ENCODE results near the gene CTIF. TPM values are rescaled to one million over a fixed set of nuclear protein-coding genes. Genes with fewer than 3 reads are reported as not detected.

Gene CTIF
- total and polyA plus RNA-seq, 4 donors, result 10.6 to 26.7 (median 12.3) TPM

DNA sequence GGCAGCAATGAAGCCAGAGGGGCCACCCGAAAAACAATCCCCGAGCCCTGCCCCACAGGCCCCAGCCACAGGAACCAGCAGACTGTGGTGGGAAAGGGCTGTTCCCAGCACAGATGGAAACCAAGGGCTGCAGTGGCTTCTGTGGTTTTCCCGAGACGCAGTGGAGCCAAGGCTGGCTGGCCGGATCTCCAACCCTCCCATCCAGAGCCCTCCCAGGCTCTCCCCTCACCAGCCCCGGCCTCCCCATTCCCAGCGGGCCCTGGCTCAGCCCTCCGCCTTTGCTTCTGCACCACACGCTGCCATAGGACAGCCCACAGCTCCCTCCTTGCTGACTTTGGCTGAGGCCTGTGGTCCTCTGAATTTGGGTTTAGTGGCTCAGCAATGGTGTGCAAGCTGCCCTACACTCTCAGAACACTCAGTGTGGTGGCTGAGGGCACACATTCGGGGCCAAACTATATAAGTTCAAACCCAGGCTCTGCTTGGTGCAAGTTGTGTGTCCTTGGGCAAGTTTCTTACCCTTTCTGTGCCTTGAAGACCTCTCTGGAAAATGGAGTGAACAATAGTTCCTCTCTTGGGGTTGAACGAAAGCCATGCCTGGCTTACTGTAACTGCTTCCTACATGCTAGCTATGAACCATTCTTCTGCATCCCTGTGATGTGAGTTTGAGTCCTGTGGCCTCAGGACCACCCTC is 211.8 kb downstream of the CTIF start:
- no peaks in the 10 kb centered on the region for H3K4me1 ChIP-seq (ENCODE audit: control insufficient read depth in 4 of 4, insufficient read depth in 4 of 4, low read length in 3 of 4)
- H3K27me3 ChIP-seq (ENCODE audit: control insufficient read depth in 4 of 4, insufficient read depth in 4 of 4, low read length in 3 of 4), result no peaks in the 10 kb centered on the region
- 90% methylated on average over 11 of the region's 11 CpGs for WGBS
- no peak for TF ChIP-seq FOXA2 (IDR thresholded peaks at IDR 0.05)
- no peak for TF ChIP-seq YY1 (IDR thresholded peaks at IDR 0.05)
- TF ChIP-seq, protein P1, sequence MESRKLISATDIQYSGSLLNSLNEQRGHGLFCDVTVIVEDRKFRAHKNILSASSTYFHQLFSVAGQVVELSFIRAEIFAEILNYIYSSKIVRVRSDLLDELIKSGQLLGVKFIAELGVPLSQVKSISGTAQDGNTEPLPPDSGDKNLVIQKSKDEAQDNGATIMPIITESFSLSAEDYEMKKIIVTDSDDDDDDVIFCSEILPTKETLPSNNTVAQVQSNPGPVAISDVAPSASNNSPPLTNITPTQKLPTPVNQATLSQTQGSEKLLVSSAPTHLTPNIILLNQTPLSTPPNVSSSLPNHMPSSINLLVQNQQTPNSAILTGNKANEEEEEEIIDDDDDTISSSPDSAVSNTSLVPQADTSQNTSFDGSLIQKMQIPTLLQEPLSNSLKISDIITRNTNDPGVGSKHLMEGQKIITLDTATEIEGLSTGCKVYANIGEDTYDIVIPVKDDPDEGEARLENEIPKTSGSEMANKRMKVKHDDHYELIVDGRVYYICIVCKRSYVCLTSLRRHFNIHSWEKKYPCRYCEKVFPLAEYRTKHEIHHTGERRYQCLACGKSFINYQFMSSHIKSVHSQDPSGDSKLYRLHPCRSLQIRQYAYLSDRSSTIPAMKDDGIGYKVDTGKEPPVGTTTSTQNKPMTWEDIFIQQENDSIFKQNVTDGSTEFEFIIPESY (IDR thresholded peaks at IDR 0.05), result no peak
- TF ChIP-seq GABPA (IDR thresholded peaks at IDR 0.05 in 1 of 2, conservative IDR thresholded peaks at IDR 0.05 in 1 of 2), result no peak
- no peak for TF ChIP-seq TAF1 (conservative IDR thresholded peaks at IDR 0.05)
- TF ChIP-seq HNF4A (conservative IDR thresholded peaks at IDR 0.05), result no peak
- no peak for TF ChIP-seq RXRA (IDR thresholded peaks at IDR 0.05)
- TF ChIP-seq, protein P2, sequence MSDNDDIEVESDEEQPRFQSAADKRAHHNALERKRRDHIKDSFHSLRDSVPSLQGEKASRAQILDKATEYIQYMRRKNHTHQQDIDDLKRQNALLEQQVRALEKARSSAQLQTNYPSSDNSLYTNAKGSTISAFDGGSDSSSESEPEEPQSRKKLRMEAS (IDR thresholded peaks at IDR 0.05), result no peak
- TF ChIP-seq JUND (IDR thresholded peaks at IDR 0.05), result no peak
- TF ChIP-seq, protein P3, sequence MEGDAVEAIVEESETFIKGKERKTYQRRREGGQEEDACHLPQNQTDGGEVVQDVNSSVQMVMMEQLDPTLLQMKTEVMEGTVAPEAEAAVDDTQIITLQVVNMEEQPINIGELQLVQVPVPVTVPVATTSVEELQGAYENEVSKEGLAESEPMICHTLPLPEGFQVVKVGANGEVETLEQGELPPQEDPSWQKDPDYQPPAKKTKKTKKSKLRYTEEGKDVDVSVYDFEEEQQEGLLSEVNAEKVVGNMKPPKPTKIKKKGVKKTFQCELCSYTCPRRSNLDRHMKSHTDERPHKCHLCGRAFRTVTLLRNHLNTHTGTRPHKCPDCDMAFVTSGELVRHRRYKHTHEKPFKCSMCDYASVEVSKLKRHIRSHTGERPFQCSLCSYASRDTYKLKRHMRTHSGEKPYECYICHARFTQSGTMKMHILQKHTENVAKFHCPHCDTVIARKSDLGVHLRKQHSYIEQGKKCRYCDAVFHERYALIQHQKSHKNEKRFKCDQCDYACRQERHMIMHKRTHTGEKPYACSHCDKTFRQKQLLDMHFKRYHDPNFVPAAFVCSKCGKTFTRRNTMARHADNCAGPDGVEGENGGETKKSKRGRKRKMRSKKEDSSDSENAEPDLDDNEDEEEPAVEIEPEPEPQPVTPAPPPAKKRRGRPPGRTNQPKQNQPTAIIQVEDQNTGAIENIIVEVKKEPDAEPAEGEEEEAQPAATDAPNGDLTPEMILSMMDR (IDR thresholded peaks at IDR 0.05; ENCODE audit: low read depth, low read length, missing input control), result no peak
- no peak for TF ChIP-seq RAD21 (IDR thresholded peaks at IDR 0.05)
- no peak for TF ChIP-seq EGR1 (IDR thresholded peaks at IDR 0.05; ENCODE audit: low read depth in 2 of 2)
- TF ChIP-seq HNF4G (IDR thresholded peaks at IDR 0.05), result no peak
- TF ChIP-seq, protein P4, sequence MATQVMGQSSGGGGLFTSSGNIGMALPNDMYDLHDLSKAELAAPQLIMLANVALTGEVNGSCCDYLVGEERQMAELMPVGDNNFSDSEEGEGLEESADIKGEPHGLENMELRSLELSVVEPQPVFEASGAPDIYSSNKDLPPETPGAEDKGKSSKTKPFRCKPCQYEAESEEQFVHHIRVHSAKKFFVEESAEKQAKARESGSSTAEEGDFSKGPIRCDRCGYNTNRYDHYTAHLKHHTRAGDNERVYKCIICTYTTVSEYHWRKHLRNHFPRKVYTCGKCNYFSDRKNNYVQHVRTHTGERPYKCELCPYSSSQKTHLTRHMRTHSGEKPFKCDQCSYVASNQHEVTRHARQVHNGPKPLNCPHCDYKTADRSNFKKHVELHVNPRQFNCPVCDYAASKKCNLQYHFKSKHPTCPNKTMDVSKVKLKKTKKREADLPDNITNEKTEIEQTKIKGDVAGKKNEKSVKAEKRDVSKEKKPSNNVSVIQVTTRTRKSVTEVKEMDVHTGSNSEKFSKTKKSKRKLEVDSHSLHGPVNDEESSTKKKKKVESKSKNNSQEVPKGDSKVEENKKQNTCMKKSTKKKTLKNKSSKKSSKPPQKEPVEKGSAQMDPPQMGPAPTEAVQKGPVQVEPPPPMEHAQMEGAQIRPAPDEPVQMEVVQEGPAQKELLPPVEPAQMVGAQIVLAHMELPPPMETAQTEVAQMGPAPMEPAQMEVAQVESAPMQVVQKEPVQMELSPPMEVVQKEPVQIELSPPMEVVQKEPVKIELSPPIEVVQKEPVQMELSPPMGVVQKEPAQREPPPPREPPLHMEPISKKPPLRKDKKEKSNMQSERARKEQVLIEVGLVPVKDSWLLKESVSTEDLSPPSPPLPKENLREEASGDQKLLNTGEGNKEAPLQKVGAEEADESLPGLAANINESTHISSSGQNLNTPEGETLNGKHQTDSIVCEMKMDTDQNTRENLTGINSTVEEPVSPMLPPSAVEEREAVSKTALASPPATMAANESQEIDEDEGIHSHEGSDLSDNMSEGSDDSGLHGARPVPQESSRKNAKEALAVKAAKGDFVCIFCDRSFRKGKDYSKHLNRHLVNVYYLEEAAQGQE (IDR thresholded peaks at IDR 0.05), result no peak
- no peak for TF ChIP-seq NR2F2 (IDR thresholded peaks at IDR 0.05)
- H3K9ac ChIP-seq (ENCODE audit: low read depth in 1 of 2, low read length in 2 of 2), result no peak overlapping the region
- no peaks in the 10 kb centered on the region for H3K9me3 ChIP-seq (ENCODE audit: control insufficient read depth in 4 of 4, low read length in 3 of 4)
- H3K4me3 ChIP-seq (ENCODE audit: low read depth in 1 of 3, low read length in 3 of 3), result no peak overlapping the region
- peaks cover 0 to 3% (median 1%) of the 10 kb centered on the region in 4 donors for H3K36me3 ChIP-seq (ENCODE audit: control insufficient read depth in 4 of 4, insufficient read depth in 3 of 4, low read depth in 1 of 4, low read length in 3 of 4)
- no peak for DNase-seq (ENCODE audit: low spot score)
- no peak overlapping the region for H3K27ac ChIP-seq (ENCODE audit: low read depth in 1 of 2, low read length in 2 of 2)

Data from liver (tissue), 9 donors.